Measurements from ENCODE around the gene ORMDL1.
"Not testable (repeated sequence)": the region's sequence is repeated elsewhere in the genome, so short reads cannot be mapped to it uniquely, and the experiment has no call there.

The ORMDL1 gene

DNA sequence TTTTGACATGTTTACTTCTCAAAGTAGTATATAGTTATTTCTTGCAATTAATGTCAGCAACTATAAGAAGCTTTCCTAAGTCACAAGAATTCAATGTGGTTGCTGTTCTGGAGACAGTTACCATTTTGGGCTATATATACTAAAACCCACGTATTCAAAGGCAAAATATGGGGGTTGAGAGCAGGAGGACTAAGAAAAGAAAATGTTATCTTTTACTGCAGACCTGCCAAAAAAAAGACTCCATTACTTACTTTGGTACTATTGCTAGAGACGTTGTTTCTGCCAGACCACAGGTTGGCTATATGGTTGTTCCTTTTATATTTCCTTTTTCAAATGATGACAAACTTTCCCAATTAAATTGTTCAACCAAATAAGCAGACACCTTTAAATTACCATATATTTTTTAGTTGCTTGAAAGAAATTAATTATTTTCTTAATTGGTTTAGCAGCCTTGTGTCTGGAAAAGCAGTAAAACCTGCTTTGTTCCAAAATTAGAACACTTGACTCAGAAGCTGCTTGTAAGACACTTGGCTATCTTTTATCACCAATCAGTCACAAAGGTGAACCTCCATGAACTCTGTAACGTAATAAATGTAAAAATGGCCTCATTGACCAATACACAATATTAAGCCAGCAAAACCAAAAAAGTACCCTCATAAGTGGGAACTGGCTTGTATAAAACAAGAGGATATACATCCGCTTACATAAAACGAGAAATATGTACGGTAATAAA, 13.4 kb downstream of the ORMDL1 start:
- DNase-seq, result no peak

DNA sequence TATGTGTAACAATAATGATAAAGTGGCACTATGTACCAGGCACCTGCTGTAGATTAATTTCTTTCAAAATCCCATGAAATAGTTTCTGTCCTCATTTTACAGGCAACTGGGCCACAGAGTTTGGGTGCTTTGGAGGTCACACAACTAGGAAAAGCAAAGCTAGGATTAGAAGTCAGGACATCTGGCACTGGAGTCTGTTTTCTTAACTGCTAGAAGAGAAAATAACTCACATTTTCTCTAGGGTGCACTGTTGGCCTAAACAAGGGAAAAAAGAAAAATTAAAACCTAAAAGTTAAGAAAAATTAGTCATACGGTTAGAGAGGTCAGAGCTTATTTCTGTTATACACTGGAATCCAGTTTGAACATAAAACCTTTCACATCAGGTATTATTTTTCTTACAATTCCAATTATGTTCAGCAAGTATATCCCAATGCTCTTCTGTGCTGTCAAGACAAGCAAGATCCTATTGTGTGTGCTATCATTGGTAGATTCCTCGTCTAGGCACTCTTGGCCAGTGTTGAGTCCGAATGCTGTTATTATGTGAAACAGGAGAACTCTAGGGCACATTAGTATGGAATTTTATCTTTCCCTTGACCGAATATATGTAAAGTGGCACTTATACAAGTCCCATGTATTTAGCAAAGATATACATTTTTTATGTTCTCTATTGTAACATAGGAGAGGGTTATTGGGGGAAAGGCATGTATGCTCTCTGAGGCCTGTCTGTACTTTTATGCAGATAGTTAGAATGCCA, 20.1 kb downstream of the ORMDL1 start:
- peak; percentile 32 to 57 for DNase-seq

DNA sequence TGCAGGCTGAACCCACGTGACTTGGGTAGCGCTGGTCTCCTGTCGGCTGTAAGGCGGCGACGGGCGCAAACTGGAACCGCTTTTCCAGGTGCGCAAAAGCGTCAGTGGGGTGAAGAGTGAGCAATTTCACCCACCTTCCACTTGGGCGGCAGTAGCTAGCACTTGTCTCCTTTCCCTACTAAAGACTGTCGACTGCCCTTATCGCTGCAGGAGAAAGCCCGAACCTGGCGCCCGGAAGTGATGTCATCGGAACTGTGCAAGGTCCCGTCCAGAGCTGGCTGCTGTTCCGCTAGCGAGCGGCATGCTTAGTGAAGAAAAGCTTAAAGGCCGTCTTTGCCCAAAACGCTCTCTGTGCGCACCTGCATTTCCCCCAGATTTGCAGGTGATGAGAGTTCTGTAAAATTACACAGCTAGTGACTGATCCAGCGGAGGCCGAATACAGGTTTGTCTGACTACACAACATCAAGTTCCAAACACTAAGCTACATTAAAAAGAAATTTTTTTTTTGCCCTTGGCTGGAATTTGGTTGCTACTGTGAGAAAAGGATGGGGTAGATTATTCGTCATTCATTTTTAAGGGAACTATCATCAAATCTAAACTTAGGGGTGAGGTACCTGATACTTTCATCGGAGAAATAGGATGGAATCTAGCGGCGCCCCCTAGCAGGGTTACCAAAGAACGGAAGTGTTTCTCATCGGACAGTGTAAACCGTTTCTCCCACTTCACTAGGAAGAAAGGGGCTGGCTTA, 21.4 kb downstream of the ORMDL1 start, which contains the start of gene OSGEPL1:
Gene OSGEPL1 (minus strand): TSS at position 242 of the 748 bp plus-strand sequence. CDS start 1,152 bp downstream, outside the sequence.
- DNase-seq, result peak; percentile 99

DNA sequence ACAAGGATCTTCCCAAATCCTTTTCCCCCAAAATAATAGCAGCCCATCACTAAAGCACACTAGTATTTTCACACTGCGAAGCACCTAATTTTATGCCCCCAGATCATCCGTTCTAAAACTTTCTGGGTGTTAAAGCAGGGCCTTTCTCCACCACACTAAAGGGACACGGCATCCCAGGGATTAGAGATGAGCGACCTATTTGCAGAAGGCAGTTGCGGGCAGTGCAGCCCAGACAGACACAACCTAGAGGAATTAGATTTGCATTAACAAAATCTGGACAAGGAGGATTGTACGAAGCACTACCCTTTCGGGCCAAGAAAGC, 21.9 kb downstream of the ORMDL1 start:
- no peak for DNase-seq

DNA sequence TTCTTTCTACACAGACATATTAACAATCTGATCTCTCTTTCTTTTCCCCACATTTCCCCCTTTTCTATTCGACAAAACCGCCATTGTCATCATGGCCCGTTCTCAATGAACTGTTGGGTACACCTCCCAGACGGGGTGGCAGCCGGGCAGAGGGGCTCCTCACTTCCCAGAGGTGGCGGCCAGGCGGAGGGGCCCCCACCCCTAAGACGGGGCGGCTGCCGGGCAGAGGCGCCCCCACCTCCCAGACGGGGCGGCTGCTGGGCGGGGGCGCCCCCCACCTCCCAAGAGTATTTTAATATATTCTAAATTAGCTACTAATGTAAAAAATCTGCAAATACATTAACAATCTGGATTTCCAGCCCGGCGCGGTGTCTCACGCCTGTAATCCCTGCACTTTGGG, 24.0 kb downstream of the ORMDL1 start:
- DNase-seq, result not testable (repeated sequence)

DNA sequence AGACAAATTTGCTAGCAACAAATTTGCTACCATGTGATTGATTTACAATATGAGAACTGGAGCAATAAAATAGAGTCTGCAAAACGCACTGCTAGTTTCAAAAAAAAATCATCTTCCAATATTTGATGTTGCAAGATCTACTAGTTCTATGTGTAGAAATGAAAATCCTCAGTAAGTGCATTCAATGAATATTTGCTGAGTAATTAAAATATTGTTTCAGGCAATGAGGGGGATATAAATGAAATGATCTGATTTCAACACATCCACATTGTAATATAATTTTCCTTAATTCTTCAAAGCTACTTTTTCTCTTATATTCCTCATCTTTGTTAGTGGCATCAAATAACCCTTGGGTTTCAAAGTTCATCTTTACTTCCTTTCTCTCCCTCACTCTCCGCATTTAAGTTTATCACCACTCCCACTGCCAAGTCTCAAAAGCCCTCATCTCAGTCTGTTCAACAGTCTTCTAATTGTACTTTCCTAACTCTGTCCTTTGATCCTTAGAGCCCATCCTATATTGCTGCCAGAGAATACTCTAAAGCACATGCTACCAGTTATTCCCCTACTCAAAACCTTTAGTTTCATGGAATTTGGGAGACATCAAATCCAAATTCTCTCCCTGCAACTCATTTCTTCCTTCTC, 27.7 kb downstream of the ORMDL1 start:
- no peak for DNase-seq

DNA sequence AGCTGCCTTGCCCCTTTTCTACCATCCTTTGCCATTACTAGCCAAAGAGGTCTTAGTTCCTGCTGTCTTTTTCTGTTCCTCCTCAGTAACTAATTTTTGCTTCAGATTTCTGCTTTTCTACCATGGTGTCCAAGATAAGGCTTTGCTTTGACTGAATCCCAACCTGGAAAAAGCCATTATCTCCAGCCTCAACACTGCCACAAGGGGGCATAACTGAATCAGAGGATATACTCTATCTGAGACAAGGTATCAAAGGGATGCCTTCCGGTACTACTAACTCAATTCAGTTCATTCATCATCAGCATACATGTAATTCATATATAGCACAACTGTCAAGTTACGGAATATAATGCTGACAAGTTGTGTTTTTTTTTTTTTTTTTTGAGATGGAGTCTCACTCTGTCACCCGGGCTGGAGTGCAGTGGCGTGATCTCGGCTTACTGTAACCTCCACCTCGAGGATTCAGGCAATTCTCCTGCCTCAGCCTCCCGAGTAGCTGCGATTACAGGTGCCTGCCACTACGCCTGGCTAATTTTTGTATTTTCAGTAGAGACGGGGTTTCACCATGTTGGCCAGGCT, 33.0 kb downstream of the ORMDL1 start:
- DNase-seq, result peak; percentile 69 to 83

DNA sequence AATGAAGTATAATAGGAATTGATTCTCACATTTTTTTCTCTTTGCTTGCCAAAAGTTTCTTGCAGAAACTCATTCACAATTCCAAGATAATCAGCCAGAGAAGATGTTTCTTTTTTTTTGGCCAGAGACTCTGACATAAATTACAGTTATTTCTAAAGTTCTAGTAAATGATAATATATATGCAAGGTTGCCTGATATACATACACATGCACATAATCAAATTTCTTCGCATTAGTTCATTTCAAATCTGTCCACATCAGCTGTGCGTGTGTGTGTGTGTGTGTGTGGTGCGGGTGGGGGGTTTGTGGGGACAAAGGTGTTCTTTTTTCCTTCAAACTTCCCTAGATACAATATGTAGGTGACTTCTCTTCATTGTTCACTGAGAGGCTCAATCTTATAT, 54.7 kb downstream of the ORMDL1 start:
- DNase-seq, result no peak

DNA sequence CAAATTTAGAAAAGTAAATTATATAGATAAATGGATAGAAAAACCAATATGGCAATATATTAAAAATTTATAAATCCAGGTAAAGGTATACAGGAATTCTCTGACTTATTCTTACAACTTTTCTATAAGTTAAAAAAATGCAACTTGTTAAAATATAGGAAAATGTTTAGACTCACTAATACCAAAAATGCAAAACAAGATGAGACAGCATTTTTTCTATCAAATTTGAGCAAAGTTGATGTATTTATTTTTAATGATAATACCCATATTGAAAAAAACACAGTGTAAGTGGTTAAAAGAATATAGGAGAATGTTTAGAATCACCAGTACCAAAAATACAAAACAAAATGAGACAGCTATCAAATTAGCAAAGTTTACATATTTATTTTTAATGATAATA, 57.3 kb downstream of the ORMDL1 start:
- no peak for DNase-seq

DNA sequence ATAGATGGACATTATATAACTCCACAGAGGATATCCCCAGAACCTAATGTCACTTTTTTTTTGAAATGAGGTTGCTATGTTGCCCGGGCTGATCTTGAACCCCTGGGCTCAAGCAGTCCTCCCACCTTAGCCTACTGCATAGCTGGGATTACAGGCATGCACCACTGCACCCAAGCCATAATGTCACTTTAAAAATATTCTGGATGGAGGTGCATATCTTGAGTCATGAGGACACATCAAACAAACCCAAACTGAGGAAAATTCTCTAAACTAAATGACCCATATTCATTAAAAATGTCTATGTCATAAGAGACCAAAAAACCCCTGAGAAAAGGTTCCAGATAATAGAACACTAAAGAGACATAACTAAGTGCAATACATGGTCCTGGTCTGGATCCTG, 57.9 kb downstream of the ORMDL1 start:
- no peak for DNase-seq

DNA sequence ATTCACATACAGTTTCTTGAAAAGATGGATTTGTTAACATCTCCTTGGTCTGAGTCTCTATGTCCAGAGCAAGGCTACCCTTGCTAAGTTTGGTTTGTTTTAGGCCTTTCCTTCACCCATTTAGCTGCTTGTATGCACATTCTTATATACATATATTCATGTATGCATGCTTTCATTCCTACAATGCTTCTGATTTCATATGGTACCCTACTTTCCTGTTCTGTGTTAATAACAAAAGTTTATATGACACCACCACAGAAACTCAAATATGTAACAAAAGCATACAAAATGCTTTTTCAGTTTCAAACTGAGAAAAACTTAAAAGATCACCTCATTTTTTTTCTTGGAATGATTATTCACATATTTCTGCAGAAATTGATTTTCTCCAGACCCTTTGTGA, 60.9 kb downstream of the ORMDL1 start:
- no peak for DNase-seq

Measured in Kasumi-1 (cell line).